ENCODE results near the gene MINDY4B. TPM values are rescaled to one million over a fixed set of nuclear protein-coding genes. Genes with fewer than 3 reads are reported as not detected.
A peak's percentile ranks its signal among the peaks of the same experiment; 100 is the strongest.
"Not testable (repeated sequence)": the region's sequence is repeated elsewhere in the genome, so short reads cannot be mapped to it uniquely, and the experiment has no call there.

Gene MINDY4B
- total RNA-seq, 1 donor, result not detected

DNA sequence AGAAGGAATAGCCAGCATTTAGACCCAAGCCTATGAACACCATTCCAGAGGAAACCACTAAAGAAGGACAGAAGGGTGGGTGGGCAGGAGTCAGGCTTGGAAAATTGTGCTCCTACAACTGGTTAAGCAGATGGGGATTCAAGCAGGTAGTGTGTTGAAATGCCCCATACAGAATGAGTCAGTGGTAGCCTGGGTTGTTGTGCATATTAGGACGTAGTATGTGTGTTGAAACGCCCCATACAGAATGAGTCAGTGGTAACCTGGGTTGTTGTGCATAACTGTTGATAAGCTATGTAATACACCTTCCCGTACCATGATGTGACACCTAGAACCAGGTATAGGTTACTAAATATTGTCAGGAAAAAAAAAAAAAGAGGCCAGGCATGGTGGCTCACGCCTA, 34.0 kb downstream of the MINDY4B start:
- no peak for DNase-seq (ENCODE audit: insufficient read length, low spot score, missing footprints)
- H3K4me3 ChIP-seq (ENCODE audit: insufficient read depth, low read length), result no peak overlapping the region

GRCh38 chr3:150870406-150870805, 34.8 kb downstream of the MINDY4B start:
- Histone ChIP-seq H2AFZ (ENCODE audit: low read length) (peak overlapping the region; percentile 70), H3K4me1 (ENCODE audit: insufficient read depth, low read length) (peaks cover 2% of the 10 kb centered on the region), H3K4me3 (ENCODE audit: insufficient read depth, low read length) (no peak overlapping the region), H3K9me3 (ENCODE audit: low read depth, low read length) (no peaks in the 10 kb centered on the region), H3K36me3 (ENCODE audit: insufficient read depth, low read length) (no peaks in the 10 kb centered on the region), H3K27me3 (ENCODE audit: insufficient read depth, low read length) (no peaks in the 10 kb centered on the region), H4K20me1 (ENCODE audit: insufficient read depth, low read length) (no peaks in the 10 kb centered on the region), H3K4me2 (ENCODE audit: insufficient read depth, low read length) (peak overlapping the region; percentile 57), H3K79me2 (ENCODE audit: insufficient read depth, low read length) (no peaks in the 10 kb centered on the region), H3K27ac (ENCODE audit: low read depth, low read length) (no peak overlapping the region)
- DNase-seq (ENCODE audit: insufficient read length, low spot score, missing footprints), result peak; percentile 83
- TF ChIP-seq CTCF (IDR thresholded peaks at IDR 0.05; ENCODE audit: extremely low read depth, low read depth, low read length), result no peak

More for the DNA sequence above, 34.0 kb downstream of the MINDY4B start:
- Histone ChIP-seq H3K9me3 (ENCODE audit: low read depth, low read length) (no peaks in the 10 kb centered on the region), H3K27me3 (ENCODE audit: insufficient read depth, low read length) (no peaks in the 10 kb centered on the region), H3K79me2 (ENCODE audit: insufficient read depth, low read length) (no peaks in the 10 kb centered on the region), H2AFZ (ENCODE audit: low read length) (peak overlapping the region; percentile 70), H3K36me3 (ENCODE audit: insufficient read depth, low read length) (no peaks in the 10 kb centered on the region), H4K20me1 (ENCODE audit: insufficient read depth, low read length) (no peaks in the 10 kb centered on the region), H3K27ac (ENCODE audit: low read depth, low read length) (no peak overlapping the region), H3K4me1 (ENCODE audit: insufficient read depth, low read length) (peaks cover 2% of the 10 kb centered on the region), H3K4me2 (ENCODE audit: insufficient read depth, low read length) (no peak overlapping the region)
- no peak for TF ChIP-seq CTCF (IDR thresholded peaks at IDR 0.05; ENCODE audit: extremely low read depth, low read depth, low read length)

DNA sequence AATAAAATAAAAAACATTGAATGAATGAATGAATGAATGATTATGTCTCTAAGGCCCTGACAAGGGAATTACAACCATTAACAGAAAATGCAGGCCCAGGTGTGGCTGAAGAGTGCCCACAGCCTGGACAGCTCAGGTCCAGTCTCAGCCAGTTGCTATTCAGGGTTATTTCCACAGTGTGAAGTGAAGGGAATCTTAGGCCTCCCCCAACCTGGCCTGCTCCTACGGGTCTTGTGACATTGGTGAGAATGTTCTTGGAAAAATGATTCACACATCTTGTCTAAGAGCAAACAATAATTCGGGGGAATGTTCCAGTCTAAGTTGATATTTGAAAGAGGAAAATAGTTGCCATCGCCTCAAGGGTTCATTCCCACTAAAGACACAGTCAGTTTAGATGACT, 37.0 kb downstream of the MINDY4B start:
- no peaks in the 10 kb centered on the region for H4K20me1 ChIP-seq (ENCODE audit: insufficient read depth, low read length)
- no peaks in the 10 kb centered on the region for H3K79me2 ChIP-seq (ENCODE audit: insufficient read depth, low read length)
- DNase-seq (ENCODE audit: insufficient read length, low spot score, missing footprints), result no peak
- no peaks in the 10 kb centered on the region for H3K36me3 ChIP-seq (ENCODE audit: insufficient read depth, low read length)
- H3K4me2 ChIP-seq (ENCODE audit: insufficient read depth, low read length), result no peak overlapping the region
- no peak overlapping the region for H3K4me3 ChIP-seq (ENCODE audit: insufficient read depth, low read length)
- peaks cover 2% of the 10 kb centered on the region for H3K4me1 ChIP-seq (ENCODE audit: insufficient read depth, low read length)
- H3K27me3 ChIP-seq (ENCODE audit: insufficient read depth, low read length), result peaks cover 5% of the 10 kb centered on the region
- H3K27ac ChIP-seq (ENCODE audit: low read depth, low read length), result no peak overlapping the region
- no peaks in the 10 kb centered on the region for H3K9me3 ChIP-seq (ENCODE audit: low read depth, low read length)
- H2AFZ ChIP-seq (ENCODE audit: low read length), result no peak overlapping the region
- no peak for TF ChIP-seq CTCF (IDR thresholded peaks at IDR 0.05; ENCODE audit: extremely low read depth, low read depth, low read length)

GRCh38 chr3:150867434-150867833, 37.8 kb downstream of the MINDY4B start:
- Histone ChIP-seq H4K20me1 (ENCODE audit: insufficient read depth, low read length) (no peaks in the 10 kb centered on the region), H3K36me3 (ENCODE audit: insufficient read depth, low read length) (no peaks in the 10 kb centered on the region), H3K9me3 (ENCODE audit: low read depth, low read length) (no peaks in the 10 kb centered on the region), H3K4me1 (ENCODE audit: insufficient read depth, low read length) (peaks cover 2% of the 10 kb centered on the region), H3K4me2 (ENCODE audit: insufficient read depth, low read length) (no peak overlapping the region), H2AFZ (ENCODE audit: low read length) (no peak overlapping the region), H3K27ac (ENCODE audit: low read depth, low read length) (no peak overlapping the region), H3K79me2 (ENCODE audit: insufficient read depth, low read length) (no peaks in the 10 kb centered on the region), H3K27me3 (ENCODE audit: insufficient read depth, low read length) (peaks cover 5% of the 10 kb centered on the region), H3K4me3 (ENCODE audit: insufficient read depth, low read length) (no peak overlapping the region)
- no peak for DNase-seq (ENCODE audit: insufficient read length, low spot score, missing footprints)
- TF ChIP-seq CTCF (IDR thresholded peaks at IDR 0.05; ENCODE audit: extremely low read depth, low read depth, low read length), result no peak

- H3K27ac ChIP-seq (ENCODE audit: low read depth, low read length); H3K9me3 ChIP-seq (ENCODE audit: low read depth, low read length); DNase-seq (ENCODE audit: insufficient read length, low spot score, missing footprints); H4K20me1 ChIP-seq (ENCODE audit: insufficient read depth, low read length); H3K4me3 ChIP-seq (ENCODE audit: insufficient read depth, low read length); H3K79me2 ChIP-seq (ENCODE audit: insufficient read depth, low read length); H3K4me2 ChIP-seq (ENCODE audit: insufficient read depth, low read length); H2AFZ ChIP-seq (ENCODE audit: low read length); H3K36me3 ChIP-seq (ENCODE audit: insufficient read depth, low read length); H3K4me1 ChIP-seq (ENCODE audit: insufficient read depth, low read length): not testable (repeated sequence)
- H3K27me3 ChIP-seq (ENCODE audit: insufficient read depth, low read length), result peaks cover 18% of the 10 kb centered on the region
Observed at GRCh38 chr3:150863921-150864320, 41.3 kb downstream of the MINDY4B start.
